Measurements from ENCODE around the gene ING3.

GRCh38 chr7:120996333-120996987 is 45.9 kb downstream of the ING3 start:
- TF ChIP-seq CTCF (IDR thresholded peaks at IDR 0.05; ENCODE audit: low read depth, low read length) (no peak), EZH2phosphoT487 (IDR thresholded peaks at IDR 0.05; ENCODE audit: low read depth) (no peak)

All from OCI-LY3 (cell line).